ENCODE data around the gene NRBP1. TPM values are rescaled to one million over a fixed set of nuclear protein-coding genes. Genes with fewer than 3 reads are reported as not detected.

The NRBP1 gene
- total and polyA plus RNA-seq, 11 donors = 27.8 to 114 (median 62.8) TPM

- no peak overlapping the region for H3K4me3 ChIP-seq
- WGBS, 4 donors = 94 to 98% (median 96%) methylated on average over 7 of the region's 7 CpGs
- peaks cover 0 to 57% (median 28%) of the 10 kb centered on the region in 9 donors for H3K36me3 ChIP-seq
- DNase-seq = no peak
- H3K9me3 ChIP-seq = no peaks in the 10 kb centered on the region
- intact Hi-C loops (cut with DNase I) = no loop called here
- H3K4me1 ChIP-seq = no peaks in the 10 kb centered on the region
- no peak for ATAC-seq
- no peak for TF ChIP-seq POLR2A (IDR thresholded peaks at IDR 0.05)
- no peak overlapping the region for H3K27ac ChIP-seq
- H3K27me3 ChIP-seq = no peaks in the 10 kb centered on the region
Observed at GRCh38 chr2:27464443-27464842, 36.0 kb downstream of the NRBP1 start.

GRCh38 chr2:27471961-27472360, 43.5 kb downstream of the NRBP1 start:
- 82 to 91% (median 89%) methylated on average over 5 of the region's 5 CpGs for WGBS, 4 donors

GRCh38 chr2:27485496-27485895, 57.1 kb downstream of the NRBP1 start:
- peaks cover 0 to 50% (median 39%) of the 10 kb centered on the region in 9 donors for H3K36me3 ChIP-seq
- ATAC-seq = no peak

More at GRCh38 chr2:27471961-27472360, 43.5 kb downstream of the NRBP1 start:
- TF ChIP-seq CTCF (IDR thresholded peaks at IDR 0.05) (no peak), POLR2A (IDR thresholded peaks at IDR 0.05) (no peak)
- peaks cover 0 to 81% (median 52%) of the 10 kb centered on the region in 9 donors for H3K36me3 ChIP-seq
- no peaks in the 10 kb centered on the region for H3K9me3 ChIP-seq
- ATAC-seq (no peak), DNase-seq (no peak)
- H3K27me3 ChIP-seq = no peaks in the 10 kb centered on the region
- H3K4me1 ChIP-seq = no peaks in the 10 kb centered on the region
- intact Hi-C loops (cut with DNase I) = loop anchor here in 1 of 10 donors (10.0 kb wide), 1 partner anchor 183 kb away; no protein-coding TSS in a partner anchor
- no peak overlapping the region for H3K4me3 ChIP-seq
- H3K27ac ChIP-seq = no peak overlapping the region

DNA sequence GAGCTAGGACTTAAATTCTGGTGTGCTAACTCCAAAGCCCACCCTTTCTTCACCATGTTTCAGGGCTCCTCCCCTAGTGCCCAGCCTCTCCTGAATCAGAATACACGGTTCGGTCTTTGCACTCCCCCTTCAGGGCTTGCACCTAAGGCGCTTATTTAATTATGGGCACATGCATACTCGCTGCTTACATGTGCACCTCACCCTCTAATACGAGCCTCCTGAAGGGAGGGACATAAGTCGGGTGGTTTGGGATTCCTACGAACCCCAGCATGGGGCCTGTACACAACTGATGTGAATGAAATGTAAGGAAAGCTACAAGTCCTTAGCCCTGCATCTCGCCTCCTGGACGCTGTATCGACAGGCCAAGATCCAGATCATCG, 60.7 kb downstream of the NRBP1 start:
- H3K36me3 ChIP-seq = peaks cover 0 to 16% (median 8%) of the 10 kb centered on the region in 9 donors
- no peaks in the 10 kb centered on the region for H3K9me3 ChIP-seq
- 3 to 6% (median 5%) methylated on average over 11 of the region's 11 CpGs for WGBS, 4 donors
- H3K27ac ChIP-seq = peak overlapping the region in 9 of 12 donors; percentile 23 to 83 (median 66)
- H3K27me3 ChIP-seq = peaks cover 0 to 4% (median 0%) of the 10 kb centered on the region in 9 donors
- TF ChIP-seq CTCF (IDR thresholded peaks at IDR 0.05) (peak in 1 of 12 donors; percentile 5), POLR2A (IDR thresholded peaks at IDR 0.05) (no peak)
- intact Hi-C loops (cut with DNase I) = loop anchor here in 3 of 10 donors (2.0 to 10.0 kb wide), 2 partner anchors 136 to 140 kb away; partner anchors contain the start of genes CCDC121 (in 3 of the 3) and GPN1 (in 3 of the 3)
- ATAC-seq (peak; percentile 7 to 16 (median 10)), DNase-seq (no peak)
- peak overlapping the region; percentile 28 to 80 (median 70) for H3K4me3 ChIP-seq
- peaks cover 0 to 19% (median 14%) of the 10 kb centered on the region in 12 donors for H3K4me1 ChIP-seq

More at GRCh38 chr2:27485496-27485895, 57.1 kb downstream of the NRBP1 start:
- H3K4me1 ChIP-seq = peaks cover 0 to 19% (median 14%) of the 10 kb centered on the region in 12 donors
- H3K4me3 ChIP-seq = no peak overlapping the region
- no peak overlapping the region for H3K27ac ChIP-seq
- H3K9me3 ChIP-seq = no peaks in the 10 kb centered on the region
- 67 to 78% (median 76%) methylated on average over 3 of the region's 3 CpGs for WGBS, 4 donors
- DNase-seq = no peak
- intact Hi-C loops (cut with DNase I) = loop anchor here in 2 of 10 donors (10.0 kb wide), 1 partner anchor 139 kb away; the partner anchor contains the start of genes CCDC121 (in 2 of the 2) and GPN1 (in 2 of the 2)
- no peaks in the 10 kb centered on the region for H3K27me3 ChIP-seq
- TF ChIP-seq CTCF (IDR thresholded peaks at IDR 0.05) (no peak), POLR2A (IDR thresholded peaks at IDR 0.05) (no peak)
